ENCODE results near the gene GPATCH3.

Gene GPATCH3

GRCh38 chr1:26858160-26858559, 42.1 kb downstream of the GPATCH3 start:
- Histone ChIP-seq H3K36me3 (ENCODE audit: insufficient read depth) (no peaks in the 10 kb centered on the region), H3K4me3 (IDR thresholded peaks at IDR 0.05; ENCODE audit: insufficient read depth, low read depth, low read length) (no peak overlapping the region), H3K79me2 (ENCODE audit: insufficient read depth, low read depth) (no peaks in the 10 kb centered on the region), H3K27me3 (ENCODE audit: insufficient read depth, low read depth) (no peaks in the 10 kb centered on the region), H3K4me1 (ENCODE audit: low read depth, poor library complexity, severe bottlenecking) (peaks cover 9% of the 10 kb centered on the region), H2AFZ (ENCODE audit: low read depth) (no peak overlapping the region), H4K20me1 (ENCODE audit: insufficient read depth) (no peaks in the 10 kb centered on the region), H3K27ac (no peak overlapping the region), H3K4me2 (no peak overlapping the region), H3K9ac (no peak overlapping the region)
- no peak for TF ChIP-seq CTCF (conservative IDR thresholded peaks at IDR 0.05; ENCODE audit: low read depth, low read length)

GRCh38 chr1:26857473-26858060, 42.7 kb downstream of the GPATCH3 start:
- no peak overlapping the region for H3K27ac ChIP-seq
- H3K27me3 ChIP-seq (ENCODE audit: insufficient read depth, low read depth), result no peaks in the 10 kb centered on the region
- H2AFZ ChIP-seq (ENCODE audit: low read depth), result no peak overlapping the region
- H3K4me3 ChIP-seq (IDR thresholded peaks at IDR 0.05; ENCODE audit: insufficient read depth, low read depth, low read length), result no peak overlapping the region
- H4K20me1 ChIP-seq (ENCODE audit: insufficient read depth), result no peaks in the 10 kb centered on the region
- H3K79me2 ChIP-seq (ENCODE audit: insufficient read depth, low read depth), result no peaks in the 10 kb centered on the region
- H3K36me3 ChIP-seq (ENCODE audit: insufficient read depth), result no peaks in the 10 kb centered on the region
- no peak overlapping the region for H3K9ac ChIP-seq
- H3K4me2 ChIP-seq, result no peak overlapping the region
- TF ChIP-seq CTCF (conservative IDR thresholded peaks at IDR 0.05; ENCODE audit: low read depth, low read length), result no peak
- peaks cover 8% of the 10 kb centered on the region for H3K4me1 ChIP-seq (ENCODE audit: low read depth, poor library complexity, severe bottlenecking)

- Histone ChIP-seq H2AFZ (ENCODE audit: low read depth) (no peak overlapping the region), H3K9ac (no peak overlapping the region), H3K27ac (no peak overlapping the region), H3K79me2 (ENCODE audit: insufficient read depth, low read depth) (no peaks in the 10 kb centered on the region), H3K4me1 (ENCODE audit: low read depth, poor library complexity, severe bottlenecking) (peaks cover 7% of the 10 kb centered on the region), H4K20me1 (ENCODE audit: insufficient read depth) (no peaks in the 10 kb centered on the region), H3K36me3 (ENCODE audit: insufficient read depth) (no peaks in the 10 kb centered on the region), H3K4me2 (no peak overlapping the region), H3K4me3 (IDR thresholded peaks at IDR 0.05; ENCODE audit: insufficient read depth, low read depth, low read length) (no peak overlapping the region), H3K27me3 (ENCODE audit: insufficient read depth, low read depth) (no peaks in the 10 kb centered on the region)
- TF ChIP-seq CTCF (conservative IDR thresholded peaks at IDR 0.05; ENCODE audit: low read depth, low read length), result no peak
Measured at GRCh38 chr1:26856604-26857469, 43.4 kb downstream of the GPATCH3 start.

- no peak overlapping the region for H3K4me3 ChIP-seq (IDR thresholded peaks at IDR 0.05; ENCODE audit: insufficient read depth, low read depth, low read length)
- H4K20me1 ChIP-seq (ENCODE audit: insufficient read depth), result no peaks in the 10 kb centered on the region
- H3K27ac ChIP-seq, result no peak overlapping the region
- no peak for TF ChIP-seq CTCF (conservative IDR thresholded peaks at IDR 0.05; ENCODE audit: low read depth, low read length)
- peaks cover 7% of the 10 kb centered on the region for H3K4me1 ChIP-seq (ENCODE audit: low read depth, poor library complexity, severe bottlenecking)
- no peaks in the 10 kb centered on the region for H3K79me2 ChIP-seq (ENCODE audit: insufficient read depth, low read depth)
- no peak overlapping the region for H2AFZ ChIP-seq (ENCODE audit: low read depth)
- no peaks in the 10 kb centered on the region for H3K27me3 ChIP-seq (ENCODE audit: insufficient read depth, low read depth)
- no peaks in the 10 kb centered on the region for H3K36me3 ChIP-seq (ENCODE audit: insufficient read depth)
- H3K4me2 ChIP-seq, result no peak overlapping the region
- H3K9ac ChIP-seq, result no peak overlapping the region
Measured at GRCh38 chr1:26856181-26856580, 44.1 kb downstream of the GPATCH3 start.

All from KMS-11 (cell line).